ENCODE results near the gene PPIA.

- TF ChIP-seq CTCF (IDR thresholded peaks at IDR 0.05 in 2 of 3, conservative IDR thresholded peaks at IDR 0.05 in 1 of 3; ENCODE audit: borderline replicate concordance in 1 of 3, insufficient read depth in 1 of 3, low read depth in 2 of 3, low read length in 2 of 3) (no peak), JUND (IDR thresholded peaks at IDR 0.05) (no peak)
Measured at GRCh38 chr7:44776211-44776610, 20.3 kb upstream of the PPIA start.

Data from HCT116 (cell line).